H1 (cell line): ENCODE data around the gene ASB4. TPM values are rescaled to one million over a fixed set of nuclear protein-coding genes. Genes with fewer than 3 reads are reported as not detected.

Experiments used
- ASH2L ChIP-seq: fragments of 200-600, 300-600 bp; sonication (generic); IDR thresholded peaks from one replicate; pipeline ENCODE4 v1.7.1; 2017; ENCODE audit warnings: low read length
- CBX8 ChIP-seq: fragments of 300-800, 300-1000 bp; sonication (generic); IDR thresholded peaks from 2 replicates; pipeline ENCODE4 v1.7.1; 2016; ENCODE audit warnings: low read depth, low read length, borderline replicate concordance
- CHD1 ChIP-seq: IDR thresholded peaks from 2 replicates; pipeline ENCODE4 v1.6.1; 2012; ENCODE audit warnings: low read depth, low read length, improper control_type of control experiment
- CHD2 ChIP-seq: IDR thresholded peaks from 2 replicates; pipeline ENCODE4 v1.6.1; 2012; ENCODE audit warnings: low read length, improper control_type of control experiment
- RNF2 ChIP-seq: fragments of 200-900, 300-1000 bp; sonication (generic); IDR thresholded peaks from 2 replicates; pipeline ENCODE4 v1.7.1; 2016; ENCODE audit warnings: borderline replicate concordance, low read depth, mild to moderate bottlenecking, antibody characterized with exemption, low read length; ENCODE audit not compliant: poor library complexity, severe bottlenecking; ENCODE audit errors: missing control alignments
- polyA plus RNA-seq, 7 experiments: library from polyadenylated mRNA; depleted of rRNA in 3 of 7; stranded (reverse) in 5 of 7; unstranded in 2 of 7; fragments of >200 nt in 5 of 7; fragments of 200-250 nt in 2 of 7; gene quantifications; 1 replicate in 5 of 7; 2 replicates in 1 of 7; 4 replicates in 1 of 7; pipeline versions ENCODE4 v1.2.1 to v1.2.3, GENCODE V29; 2011 to 2013; ENCODE audit warnings: missing spikeins in 2 of 7, mixed read lengths in 2 of 7
- total RNA-seq: library from RNA; stranded (reverse); fragmentation: NEBNext Ultra II Directional; extraction: Animal tissue kit (Norgen Biotek cat#: 25700); gene quantifications from 2 replicates; pipeline ENCODE4 v1.2.1, GENCODE V29; 2021

Gene ASB4
- total and polyA plus RNA-seq, 2 of the 8 experiments (the other 6 are each of a cell fraction or from before 2014, with no cell fraction given) = not detected

GRCh38 chr7:95544171-95544570 lies 58.4 kb downstream of the ASB4 start (continued):
- TF ChIP-seq CHD2 (no peak), RNF2 (no peak), CBX8 (no peak), CHD1 (no peak), ASH2L (no peak)
